Aorta (tissue), 5 donors: ENCODE results near the gene RB1. TPM values are rescaled to one million over a fixed set of nuclear protein-coding genes. Genes with fewer than 3 reads are reported as not detected.

ENCODE experiments used
- ATAC-seq: fragments of 200-7000 bp; cut with Tn5 transposase; one replicate; pipeline ENCODE4 v1.9.1; 2022; ENCODE audit warnings: moderate library complexity; ENCODE audit not compliant: low FRiP score
- DNase-seq, 2 donors: peaks; one replicate each; pipeline ENCODE4 v3.0.0-alpha.2; 2020
- H3K27ac ChIP-seq, 2 donors: one replicate each; pipeline ENCODE4 v1.5.1; 2013; ENCODE audit warnings: low read length in 2 of 2, mild to moderate bottlenecking in 2 of 2, moderate library complexity in 2 of 2, control low read depth in 1 of 2, inconsistent platforms in 1 of 2, low read depth in 1 of 2
- H3K27me3 ChIP-seq, 2 donors: one replicate each; pipeline ENCODE4 v1.6.1; 2013; ENCODE audit warnings: control low read depth in 1 of 2, low read length in 1 of 2, mild to moderate bottlenecking in 1 of 2, moderate library complexity in 1 of 2; ENCODE audit not compliant: insufficient read depth in 2 of 2, control insufficient read depth in 1 of 2
- H3K36me3 ChIP-seq, 2 donors: one replicate each; pipeline ENCODE4 v1.6.1; 2013; ENCODE audit warnings: control low read depth in 1 of 2, low read length in 1 of 2, mild to moderate bottlenecking in 1 of 2; ENCODE audit not compliant: insufficient read depth in 2 of 2, control insufficient read depth in 1 of 2
- H3K4me1 ChIP-seq, 2 donors: one replicate each; pipeline ENCODE4 v1.6.1; 2013; ENCODE audit warnings: low read length in 2 of 2, control low read depth in 1 of 2, mild to moderate bottlenecking in 1 of 2, moderate library complexity in 1 of 2; ENCODE audit not compliant: insufficient read depth in 2 of 2, control insufficient read depth in 1 of 2
- H3K4me3 ChIP-seq, 2 donors: one replicate each; pipeline ENCODE4 v1.5.1; 2013; ENCODE audit warnings: low read length in 2 of 2, control low read depth in 1 of 2, mild to moderate bottlenecking in 1 of 2
- H3K9me3 ChIP-seq: one replicate; pipeline ENCODE4 v1.6.1; 2013; ENCODE audit warnings: mild to moderate bottlenecking, low read length; ENCODE audit not compliant: control insufficient read depth
- WGBS, 2 donors: extraction: QIAGEN DNeasy Blood & Tissue Kit; methylation state at CpG; one replicate each; pipeline ENCODE4 v1.1.7; 2013; 5-methylcytosine and 5-hydroxymethylcytosine counted together
- intact Hi-C, 2 donors: fragments of 100-400 bp; cut with DNase I; formaldehyde crosslinking; loops; one replicate each; pipeline versions ENCODE4 v1.14.2 to v1.15.0; 2022
- polyA plus RNA-seq, 2 donors: library from polyadenylated mRNA; stranded (reverse); fragments of 200-250 nt; gene quantifications; one replicate each; pipeline ENCODE4 v1.2.3, GENCODE V29; 2013
- total RNA-seq, 2 donors: library from RNA; stranded (reverse); fragmentation: NEBNext Ultra II Directional; extraction: Animal tissue kit (Norgen Biotek cat#: 25700); gene quantifications; one replicate each; pipeline ENCODE4 v1.2.1, GENCODE V29; 2021
- donor health status: healthy with polysubstance abuse.
- donor health status: Bipolar disorder and iron deficiency.
- donor health status: DM: no; HTN: no; CAD: no.
- donor health status: DM: no; HTN: no; CAD: no.
- donor health status: DM: yes; HTN: yes; CAD: no.

RB1 gene
- total and polyA plus RNA-seq, 4 donors: 14.7 to 45.8 (median 38.5) TPM

GRCh38 chr13:48487968-48488367, 184.4 kb downstream of the RB1 start:
- ATAC-seq (no peak), DNase-seq (no peak)
- no peak overlapping the region for H3K4me3 ChIP-seq
- WGBS, 2 donors: 97% methylated on average over 2 of the region's 2 CpGs
- no peaks in the 10 kb centered on the region for H3K9me3 ChIP-seq
- no peaks in the 10 kb centered on the region for H3K27me3 ChIP-seq
- H3K4me1 ChIP-seq: no peaks in the 10 kb centered on the region
- intact Hi-C loops: no loop called here
- no peak overlapping the region for H3K27ac ChIP-seq
- peaks cover 0 to 1% of the 10 kb centered on the region in 2 donors for H3K36me3 ChIP-seq

DNA sequence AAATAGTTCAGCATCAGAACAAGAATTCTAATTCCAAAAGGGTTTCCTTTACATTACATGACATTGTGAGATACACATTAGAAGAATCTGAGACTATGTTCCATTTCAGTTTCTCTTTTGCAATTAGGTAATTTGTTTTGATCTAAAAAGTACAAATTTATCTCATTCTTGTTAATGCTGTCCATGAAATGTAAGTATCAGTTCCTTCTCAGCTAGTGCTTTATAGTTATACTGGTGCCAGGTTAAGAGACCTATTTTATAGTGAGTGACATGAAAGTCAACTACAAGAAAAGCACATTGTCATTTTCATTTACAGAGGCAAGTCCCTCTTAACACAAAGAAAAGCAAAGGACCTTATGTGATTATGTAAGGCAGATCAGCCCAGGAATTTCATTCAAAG, 185.4 kb downstream of the RB1 start:
- H3K9me3 ChIP-seq: no peaks in the 10 kb centered on the region
- peaks cover 0 to 4% of the 10 kb centered on the region in 2 donors for H3K36me3 ChIP-seq
- no peak overlapping the region for H3K4me3 ChIP-seq
- no peak for DNase-seq
- ATAC-seq: no peak
- intact Hi-C loops: no loop called here
- H3K27me3 ChIP-seq: no peaks in the 10 kb centered on the region
- peaks cover 0 to 2% of the 10 kb centered on the region in 2 donors for H3K4me1 ChIP-seq
- H3K27ac ChIP-seq: no peak overlapping the region

- DNase-seq: no peak
- H3K9me3 ChIP-seq: no peaks in the 10 kb centered on the region
- no peak for ATAC-seq
- no peak overlapping the region for H3K4me3 ChIP-seq
- H3K4me1 ChIP-seq: peaks cover 0 to 2% of the 10 kb centered on the region in 2 donors
- peaks cover 0 to 4% of the 10 kb centered on the region in 2 donors for H3K36me3 ChIP-seq
- H3K27me3 ChIP-seq: no peaks in the 10 kb centered on the region
- intact Hi-C loops: no loop called here
- no peak overlapping the region for H3K27ac ChIP-seq
Observed at GRCh38 chr13:48489666-48490065, 186.1 kb downstream of the RB1 start.

- Histone ChIP-seq H3K27me3 (no peaks in the 10 kb centered on the region), H3K4me1 (peaks cover 0 to 2% of the 10 kb centered on the region in 2 donors), H3K27ac (no peak overlapping the region), H3K36me3 (peaks cover 0 to 4% of the 10 kb centered on the region in 2 donors), H3K4me3 (no peak overlapping the region), H3K9me3 (no peaks in the 10 kb centered on the region)
- ATAC-seq (no peak), DNase-seq (no peak)
- 95 to 98% methylated on average over 3 of the region's 3 CpGs for WGBS, 2 donors
- intact Hi-C loops: no loop called here
Observed at GRCh38 chr13:48490241-48490640, 186.7 kb downstream of the RB1 start.

DNA sequence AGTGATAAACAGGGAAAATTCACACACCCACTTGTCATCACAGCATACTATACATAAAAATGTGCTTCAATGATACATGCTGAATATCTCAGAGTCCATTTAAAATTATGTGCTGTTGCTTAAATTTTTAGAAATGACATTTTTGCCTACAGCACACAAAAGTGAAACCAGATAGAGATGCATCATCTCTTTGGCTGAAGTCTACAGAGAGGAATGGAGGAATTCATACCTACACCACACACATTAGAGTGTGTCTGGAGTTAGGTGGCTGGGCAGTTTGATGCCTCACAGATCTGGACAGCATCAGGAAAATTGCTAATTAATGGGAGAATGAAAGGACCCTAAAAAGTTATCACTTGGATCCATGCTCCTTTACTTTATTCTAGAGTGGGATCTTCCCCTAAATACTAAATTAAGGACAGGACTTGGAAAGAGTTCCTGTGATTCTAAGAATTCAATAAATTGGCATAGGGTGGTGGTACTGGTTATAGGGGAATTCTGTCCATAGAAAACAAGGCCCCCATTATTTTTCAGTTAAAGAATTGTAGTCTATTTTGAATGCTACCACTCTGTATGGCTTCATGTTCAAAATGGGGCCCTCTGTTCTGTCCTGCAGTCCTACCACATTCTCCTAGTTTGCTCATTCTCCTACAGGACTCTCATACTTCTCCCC, 188.0 kb downstream of the RB1 start:
- Histone ChIP-seq H3K36me3 (peaks cover 0 to 7% of the 10 kb centered on the region in 2 donors), H3K9me3 (no peaks in the 10 kb centered on the region), H3K27ac (no peak overlapping the region), H3K4me3 (no peak overlapping the region), H3K27me3 (no peaks in the 10 kb centered on the region), H3K4me1 (peaks cover 0 to 2% of the 10 kb centered on the region in 2 donors)
- ATAC-seq (peak; percentile 12), DNase-seq (no peak)
- intact Hi-C loops: no loop called here

DNA sequence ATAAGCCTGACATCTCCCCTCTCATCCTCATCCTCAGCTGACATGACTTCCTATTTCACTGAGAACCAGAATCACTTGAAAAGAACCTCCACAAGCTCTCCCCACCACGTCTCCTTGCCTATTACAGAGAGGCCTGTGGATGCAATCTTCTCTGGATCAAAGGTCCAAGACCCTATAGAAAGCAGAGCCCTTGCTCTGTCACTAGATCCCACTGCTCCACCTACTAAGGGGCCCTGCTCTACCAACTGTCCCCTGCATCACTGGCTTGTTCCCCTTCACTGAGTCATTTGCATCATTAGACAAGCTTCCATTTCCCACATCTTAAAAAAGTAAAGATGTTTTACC, 188.5 kb downstream of the RB1 start:
- Histone ChIP-seq H3K4me3 (no peak overlapping the region), H3K36me3 (peaks cover 0 to 9% of the 10 kb centered on the region in 2 donors), H3K9me3 (no peaks in the 10 kb centered on the region), H3K27ac (no peak overlapping the region), H3K4me1 (peaks cover 0 to 2% of the 10 kb centered on the region in 2 donors), H3K27me3 (no peaks in the 10 kb centered on the region)
- ATAC-seq: peak; percentile 34
- intact Hi-C loops: no loop called here
- no peak for DNase-seq
- 82% methylated on average over 1 of the region's 1 CpG for WGBS, 2 donors

DNA sequence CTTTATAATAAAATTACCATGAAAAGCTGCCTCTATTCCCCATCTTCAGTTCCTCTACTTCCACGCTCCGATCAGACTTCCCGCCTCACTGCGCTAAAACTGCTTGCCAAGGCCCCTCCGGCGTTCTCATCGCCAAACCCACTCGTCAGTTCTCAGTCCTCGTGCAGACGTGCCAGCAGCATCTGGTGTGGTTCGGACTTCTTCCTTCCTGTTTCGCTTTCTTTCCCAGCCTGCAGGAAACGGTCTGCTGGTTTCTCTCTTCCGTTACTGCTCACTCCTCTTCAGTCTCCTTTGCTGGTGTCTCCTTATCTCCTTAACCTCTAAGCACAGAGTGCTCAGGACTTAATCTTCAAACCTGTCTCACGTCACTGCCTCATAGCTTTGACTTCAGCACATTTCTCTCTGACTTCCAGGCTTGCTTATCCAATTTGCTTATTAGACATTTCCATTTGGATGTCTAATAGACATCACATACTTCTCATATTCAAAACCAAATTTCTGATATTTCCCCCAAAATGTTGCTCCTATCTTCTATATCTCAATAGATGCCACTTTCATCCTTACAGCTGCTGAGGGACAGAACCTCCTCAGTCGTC, 189.0 kb downstream of the RB1 start:
- Histone ChIP-seq H3K36me3 (peaks cover 0 to 9% of the 10 kb centered on the region in 2 donors), H3K4me3 (no peak overlapping the region), H3K27ac (peak overlapping the region in 1 of 2 donors; percentile 28), H3K9me3 (no peaks in the 10 kb centered on the region), H3K27me3 (no peaks in the 10 kb centered on the region), H3K4me1 (peaks cover 0 to 2% of the 10 kb centered on the region in 2 donors)
- intact Hi-C loops: no loop called here
- ATAC-seq (peak; percentile 77), DNase-seq (peak; percentile 82 to 92)
- WGBS, 2 donors: 63 to 76% methylated on average over 16 of the region's 16 CpGs

DNA sequence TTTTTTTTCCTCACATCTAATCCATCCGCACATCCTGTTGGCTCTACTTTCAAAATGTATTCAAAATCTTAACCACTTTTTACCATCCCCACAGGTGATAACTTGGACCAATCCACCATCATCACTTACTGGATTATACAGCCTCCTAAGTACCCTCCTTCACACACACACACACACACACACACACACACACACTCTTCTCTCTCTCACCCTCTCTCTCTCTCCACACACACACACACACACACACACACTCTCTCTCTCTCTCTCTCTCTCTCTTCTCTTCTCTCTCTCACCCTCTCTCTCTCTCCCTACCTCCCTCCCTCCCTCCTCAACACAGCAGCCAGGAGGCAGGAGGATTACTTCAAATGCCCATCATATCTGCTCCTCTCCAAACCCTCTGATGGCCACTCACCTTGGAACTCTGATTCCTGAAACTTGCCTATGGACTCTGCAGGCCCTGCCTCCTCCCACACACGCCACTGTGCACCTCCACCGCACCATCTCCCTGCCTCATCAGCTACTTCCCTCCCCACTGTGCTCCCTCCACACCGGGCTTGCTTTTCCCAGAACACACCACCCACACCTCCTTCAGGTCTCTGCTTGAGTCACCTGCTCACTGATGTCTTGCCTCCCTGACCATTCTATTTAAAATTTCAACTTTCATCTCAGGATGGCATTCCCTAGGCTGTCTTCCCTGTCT, 189.7 kb downstream of the RB1 start:
- Histone ChIP-seq H3K27ac (no peak overlapping the region), H3K27me3 (no peaks in the 10 kb centered on the region), H3K9me3 (no peaks in the 10 kb centered on the region), H3K36me3 (peaks cover 0 to 9% of the 10 kb centered on the region in 2 donors), H3K4me1 (peaks cover 0 to 2% of the 10 kb centered on the region in 2 donors), H3K4me3 (no peak overlapping the region)
- DNase-seq (no peak), ATAC-seq (peak; percentile 44)
- intact Hi-C loops: no loop called here
- 86 to 87% methylated on average over 4 of the region's 4 CpGs for WGBS, 2 donors

DNA sequence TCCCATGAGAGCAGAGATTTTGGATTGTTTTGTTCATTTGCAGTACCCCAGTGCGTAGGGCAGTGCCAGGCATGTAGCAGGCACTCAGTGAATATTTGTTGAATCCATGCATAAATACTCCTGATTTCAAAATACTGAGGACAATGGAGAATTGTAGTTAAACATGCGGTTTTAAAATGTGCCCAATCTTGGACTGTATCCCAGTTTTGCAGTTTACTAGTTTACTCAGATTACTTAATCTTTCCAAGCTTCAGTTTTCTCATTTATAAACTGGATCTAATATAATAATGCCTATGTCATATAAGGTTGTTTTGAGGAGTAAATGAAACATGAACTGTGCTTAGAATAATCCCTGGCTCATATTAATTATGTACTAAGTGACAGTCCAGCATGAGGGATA, 190.3 kb downstream of the RB1 start:
- DNase-seq (no peak), ATAC-seq (no peak)
- peaks cover 0 to 2% of the 10 kb centered on the region in 2 donors for H3K4me1 ChIP-seq
- WGBS, 2 donors: 85 to 90% methylated on average over 2 of the region's 2 CpGs
- H3K9me3 ChIP-seq: no peaks in the 10 kb centered on the region
- H3K36me3 ChIP-seq: peaks cover 0 to 7% of the 10 kb centered on the region in 2 donors
- H3K27me3 ChIP-seq: no peaks in the 10 kb centered on the region
- intact Hi-C loops: no loop called here
- no peak overlapping the region for H3K4me3 ChIP-seq
- no peak overlapping the region for H3K27ac ChIP-seq
